A549 treated with GW870086 at 1 μM for 4 hours (cell line): Measurements from ENCODE around the gene CASZ1. TPM values are rescaled to one million over a fixed set of nuclear protein-coding genes. Genes with fewer than 3 reads are reported as not detected.

Source experiments
- total RNA-seq: library from RNA; stranded (reverse); fragments of 200-300 nt; extraction: Qiagen RNA extraction; gene quantifications from 5 replicates; pipeline ENCODE4 v1.2.3, GENCODE V29; 2022; ENCODE audit warnings: low read depth

The CASZ1 gene, protein sequence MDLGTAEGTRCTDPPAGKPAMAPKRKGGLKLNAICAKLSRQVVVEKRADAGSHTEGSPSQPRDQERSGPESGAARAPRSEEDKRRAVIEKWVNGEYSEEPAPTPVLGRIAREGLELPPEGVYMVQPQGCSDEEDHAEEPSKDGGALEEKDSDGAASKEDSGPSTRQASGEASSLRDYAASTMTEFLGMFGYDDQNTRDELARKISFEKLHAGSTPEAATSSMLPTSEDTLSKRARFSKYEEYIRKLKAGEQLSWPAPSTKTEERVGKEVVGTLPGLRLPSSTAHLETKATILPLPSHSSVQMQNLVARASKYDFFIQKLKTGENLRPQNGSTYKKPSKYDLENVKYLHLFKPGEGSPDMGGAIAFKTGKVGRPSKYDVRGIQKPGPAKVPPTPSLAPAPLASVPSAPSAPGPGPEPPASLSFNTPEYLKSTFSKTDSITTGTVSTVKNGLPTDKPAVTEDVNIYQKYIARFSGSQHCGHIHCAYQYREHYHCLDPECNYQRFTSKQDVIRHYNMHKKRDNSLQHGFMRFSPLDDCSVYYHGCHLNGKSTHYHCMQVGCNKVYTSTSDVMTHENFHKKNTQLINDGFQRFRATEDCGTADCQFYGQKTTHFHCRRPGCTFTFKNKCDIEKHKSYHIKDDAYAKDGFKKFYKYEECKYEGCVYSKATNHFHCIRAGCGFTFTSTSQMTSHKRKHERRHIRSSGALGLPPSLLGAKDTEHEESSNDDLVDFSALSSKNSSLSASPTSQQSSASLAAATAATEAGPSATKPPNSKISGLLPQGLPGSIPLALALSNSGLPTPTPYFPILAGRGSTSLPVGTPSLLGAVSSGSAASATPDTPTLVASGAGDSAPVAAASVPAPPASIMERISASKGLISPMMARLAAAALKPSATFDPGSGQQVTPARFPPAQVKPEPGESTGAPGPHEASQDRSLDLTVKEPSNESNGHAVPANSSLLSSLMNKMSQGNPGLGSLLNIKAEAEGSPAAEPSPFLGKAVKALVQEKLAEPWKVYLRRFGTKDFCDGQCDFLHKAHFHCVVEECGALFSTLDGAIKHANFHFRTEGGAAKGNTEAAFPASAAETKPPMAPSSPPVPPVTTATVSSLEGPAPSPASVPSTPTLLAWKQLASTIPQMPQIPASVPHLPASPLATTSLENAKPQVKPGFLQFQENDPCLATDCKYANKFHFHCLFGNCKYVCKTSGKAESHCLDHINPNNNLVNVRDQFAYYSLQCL (N-terminal part only)
- 1.1 to 1.7 TPM (median 1.5 TPM) in 5 replicates for total RNA-seq

GRCh38 chr1:10796029-10796944 is at the start of gene CASZ1:
TSS of gene CASZ1 (minus strand) at chr1:10796646. CDS start at chr1:10693889, 102,757 bp downstream.

Other genes with a start within 250 kb of the CASZ1 start
- gene TARDBP, start 216.0 kb upstream of the CASZ1 start, total RNA-seq, result 160 to 244 TPM (median 195 TPM) in 5 replicates